OCI-LY1 (cell line): ENCODE data around the gene EIF2S2.
A peak's percentile ranks its signal among the peaks of the same experiment; 100 is the strongest.

Source experiments
- CTCF ChIP-seq: fragments of 200-600 bp; sonication (generic), shearing (Covaris generic); IDR thresholded peaks from 2 replicates; pipeline ENCODE4 v1.5.1; 2017; ENCODE audit warnings: mild to moderate bottlenecking, antibody characterized with exemption, low read length, moderate library complexity, mixed read lengths
- EZH2 ChIP-seq: fragments of 200-600 bp; sonication (generic), shearing (Covaris generic); IDR thresholded peaks from 2 replicates; pipeline ENCODE4 v1.8.0; 2017; ENCODE audit warnings: borderline replicate concordance, mixed run types, mild to moderate bottlenecking, antibody characterized with exemption, low read length, moderate library complexity, mixed read lengths

GRCh38 chr20:34069341-34070078 lies 42.5 kb downstream of the EIF2S2 start:
- TF ChIP-seq CTCF: peak; percentile 88
- no peak for TF ChIP-seq EZH2
